ENCODE results near the gene TRA2A. TPM values are rescaled to one million over a fixed set of nuclear protein-coding genes. Genes with fewer than 3 reads are reported as not detected.

Gene TRA2A
- total and polyA plus RNA-seq, 9 of the 15 experiments (the other 6 are each of a cell fraction or from before 2014, with no cell fraction given) = 22.7 to 210 (median 73.9) TPM

DNA sequence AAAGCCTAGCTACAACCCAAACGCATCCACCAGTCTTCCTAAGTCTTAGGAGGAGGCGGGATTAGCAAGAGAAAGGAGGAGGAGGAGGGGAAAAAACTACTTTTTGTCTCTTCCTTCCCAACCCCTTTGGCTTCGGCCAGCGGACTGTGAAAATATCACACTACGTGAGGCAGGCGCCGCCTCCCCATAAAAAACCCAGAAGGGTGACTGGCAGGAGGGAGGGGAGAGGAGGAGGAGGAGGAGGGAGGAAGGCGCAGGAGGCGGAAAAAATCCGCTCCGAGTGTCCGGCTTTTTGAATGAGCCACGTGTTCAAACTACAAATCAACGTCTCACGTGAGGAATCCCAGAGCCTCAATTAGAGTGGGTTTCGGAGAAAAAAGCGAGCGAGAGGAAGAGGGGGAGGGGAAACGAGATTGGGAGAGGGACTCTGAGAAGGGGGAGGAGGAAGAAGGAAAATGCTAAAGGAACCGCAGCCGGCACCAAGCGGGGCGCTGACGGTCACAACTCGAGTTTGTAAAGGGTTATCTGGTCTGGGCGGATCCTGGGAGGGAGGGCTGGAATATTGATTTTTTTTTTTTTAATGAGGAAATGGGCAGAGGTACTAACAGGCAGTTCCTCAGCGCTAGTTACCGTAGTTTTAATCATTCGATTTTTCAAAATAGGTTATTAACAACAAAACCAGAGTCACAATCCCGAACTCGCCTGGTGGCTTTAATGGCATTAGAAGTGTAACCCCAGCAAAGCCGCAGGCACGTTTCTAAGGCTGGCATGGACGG is 61.3 kb downstream of the TRA2A start, which contains the start of gene IGF2BP3 (continued):
- 0 out of 2 replicates have a peak, but pooled peaks have one; percentile 54 for TF ChIP-seq ZKSCAN1 (IDR thresholded peaks at IDR 0.05; ENCODE audit: low read depth, low read length)
- TF ChIP-seq CCNT2 (IDR thresholded peaks at IDR 0.05; ENCODE audit: borderline replicate concordance, extremely low read depth, insufficient read length, low read depth, low read length) = peak; percentile 6
- TF ChIP-seq, protein P1, sequence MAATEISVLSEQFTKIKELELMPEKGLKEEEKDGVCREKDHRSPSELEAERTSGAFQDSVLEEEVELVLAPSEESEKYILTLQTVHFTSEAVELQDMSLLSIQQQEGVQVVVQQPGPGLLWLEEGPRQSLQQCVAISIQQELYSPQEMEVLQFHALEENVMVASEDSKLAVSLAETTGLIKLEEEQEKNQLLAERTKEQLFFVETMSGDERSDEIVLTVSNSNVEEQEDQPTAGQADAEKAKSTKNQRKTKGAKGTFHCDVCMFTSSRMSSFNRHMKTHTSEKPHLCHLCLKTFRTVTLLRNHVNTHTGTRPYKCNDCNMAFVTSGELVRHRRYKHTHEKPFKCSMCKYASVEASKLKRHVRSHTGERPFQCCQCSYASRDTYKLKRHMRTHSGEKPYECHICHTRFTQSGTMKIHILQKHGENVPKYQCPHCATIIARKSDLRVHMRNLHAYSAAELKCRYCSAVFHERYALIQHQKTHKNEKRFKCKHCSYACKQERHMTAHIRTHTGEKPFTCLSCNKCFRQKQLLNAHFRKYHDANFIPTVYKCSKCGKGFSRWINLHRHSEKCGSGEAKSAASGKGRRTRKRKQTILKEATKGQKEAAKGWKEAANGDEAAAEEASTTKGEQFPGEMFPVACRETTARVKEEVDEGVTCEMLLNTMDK (IDR thresholded peaks at IDR 0.05; ENCODE audit: borderline replicate concordance, insufficient read depth, low read depth, low read length, poor library complexity, severe bottlenecking) = no peak
- TF ChIP-seq ZNF23 (CRISPR knock-in tag; IDR thresholded peaks at IDR 0.05) = no peak
- no peak for TF ChIP-seq MXI1 (IDR thresholded peaks at IDR 0.05; ENCODE audit: low read depth, low read length)
- TF ChIP-seq NFXL1 (CRISPR knock-in tag; IDR thresholded peaks at IDR 0.05) = no peak
- peak; percentile 91 for TF ChIP-seq XRCC5 (IDR thresholded peaks at IDR 0.05; ENCODE audit: low read depth, low read length)
- TF ChIP-seq MBD2 (IDR thresholded peaks at IDR 0.05; ENCODE audit: borderline replicate concordance, low read depth) = no peak
- TF ChIP-seq, protein P2, sequence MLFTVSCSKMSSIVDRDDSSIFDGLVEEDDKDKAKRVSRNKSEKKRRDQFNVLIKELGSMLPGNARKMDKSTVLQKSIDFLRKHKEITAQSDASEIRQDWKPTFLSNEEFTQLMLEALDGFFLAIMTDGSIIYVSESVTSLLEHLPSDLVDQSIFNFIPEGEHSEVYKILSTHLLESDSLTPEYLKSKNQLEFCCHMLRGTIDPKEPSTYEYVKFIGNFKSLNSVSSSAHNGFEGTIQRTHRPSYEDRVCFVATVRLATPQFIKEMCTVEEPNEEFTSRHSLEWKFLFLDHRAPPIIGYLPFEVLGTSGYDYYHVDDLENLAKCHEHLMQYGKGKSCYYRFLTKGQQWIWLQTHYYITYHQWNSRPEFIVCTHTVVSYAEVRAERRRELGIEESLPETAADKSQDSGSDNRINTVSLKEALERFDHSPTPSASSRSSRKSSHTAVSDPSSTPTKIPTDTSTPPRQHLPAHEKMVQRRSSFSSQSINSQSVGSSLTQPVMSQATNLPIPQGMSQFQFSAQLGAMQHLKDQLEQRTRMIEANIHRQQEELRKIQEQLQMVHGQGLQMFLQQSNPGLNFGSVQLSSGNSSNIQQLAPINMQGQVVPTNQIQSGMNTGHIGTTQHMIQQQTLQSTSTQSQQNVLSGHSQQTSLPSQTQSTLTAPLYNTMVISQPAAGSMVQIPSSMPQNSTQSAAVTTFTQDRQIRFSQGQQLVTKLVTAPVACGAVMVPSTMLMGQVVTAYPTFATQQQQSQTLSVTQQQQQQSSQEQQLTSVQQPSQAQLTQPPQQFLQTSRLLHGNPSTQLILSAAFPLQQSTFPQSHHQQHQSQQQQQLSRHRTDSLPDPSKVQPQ (CRISPR knock-in tag; IDR thresholded peaks at IDR 0.05; ENCODE audit: borderline replicate concordance) = no peak
- peak in 1 of 2 experiments; percentile 75; a peak in 1 of 4 replicates for TF ChIP-seq TBL1XR1 (IDR thresholded peaks at IDR 0.05; ENCODE audit: low read length in 2 of 2)
- no peak for TF ChIP-seq JUNB (CRISPR knock-in tag; conservative IDR thresholded peaks at IDR 0.05)
- TF ChIP-seq, protein P3, sequence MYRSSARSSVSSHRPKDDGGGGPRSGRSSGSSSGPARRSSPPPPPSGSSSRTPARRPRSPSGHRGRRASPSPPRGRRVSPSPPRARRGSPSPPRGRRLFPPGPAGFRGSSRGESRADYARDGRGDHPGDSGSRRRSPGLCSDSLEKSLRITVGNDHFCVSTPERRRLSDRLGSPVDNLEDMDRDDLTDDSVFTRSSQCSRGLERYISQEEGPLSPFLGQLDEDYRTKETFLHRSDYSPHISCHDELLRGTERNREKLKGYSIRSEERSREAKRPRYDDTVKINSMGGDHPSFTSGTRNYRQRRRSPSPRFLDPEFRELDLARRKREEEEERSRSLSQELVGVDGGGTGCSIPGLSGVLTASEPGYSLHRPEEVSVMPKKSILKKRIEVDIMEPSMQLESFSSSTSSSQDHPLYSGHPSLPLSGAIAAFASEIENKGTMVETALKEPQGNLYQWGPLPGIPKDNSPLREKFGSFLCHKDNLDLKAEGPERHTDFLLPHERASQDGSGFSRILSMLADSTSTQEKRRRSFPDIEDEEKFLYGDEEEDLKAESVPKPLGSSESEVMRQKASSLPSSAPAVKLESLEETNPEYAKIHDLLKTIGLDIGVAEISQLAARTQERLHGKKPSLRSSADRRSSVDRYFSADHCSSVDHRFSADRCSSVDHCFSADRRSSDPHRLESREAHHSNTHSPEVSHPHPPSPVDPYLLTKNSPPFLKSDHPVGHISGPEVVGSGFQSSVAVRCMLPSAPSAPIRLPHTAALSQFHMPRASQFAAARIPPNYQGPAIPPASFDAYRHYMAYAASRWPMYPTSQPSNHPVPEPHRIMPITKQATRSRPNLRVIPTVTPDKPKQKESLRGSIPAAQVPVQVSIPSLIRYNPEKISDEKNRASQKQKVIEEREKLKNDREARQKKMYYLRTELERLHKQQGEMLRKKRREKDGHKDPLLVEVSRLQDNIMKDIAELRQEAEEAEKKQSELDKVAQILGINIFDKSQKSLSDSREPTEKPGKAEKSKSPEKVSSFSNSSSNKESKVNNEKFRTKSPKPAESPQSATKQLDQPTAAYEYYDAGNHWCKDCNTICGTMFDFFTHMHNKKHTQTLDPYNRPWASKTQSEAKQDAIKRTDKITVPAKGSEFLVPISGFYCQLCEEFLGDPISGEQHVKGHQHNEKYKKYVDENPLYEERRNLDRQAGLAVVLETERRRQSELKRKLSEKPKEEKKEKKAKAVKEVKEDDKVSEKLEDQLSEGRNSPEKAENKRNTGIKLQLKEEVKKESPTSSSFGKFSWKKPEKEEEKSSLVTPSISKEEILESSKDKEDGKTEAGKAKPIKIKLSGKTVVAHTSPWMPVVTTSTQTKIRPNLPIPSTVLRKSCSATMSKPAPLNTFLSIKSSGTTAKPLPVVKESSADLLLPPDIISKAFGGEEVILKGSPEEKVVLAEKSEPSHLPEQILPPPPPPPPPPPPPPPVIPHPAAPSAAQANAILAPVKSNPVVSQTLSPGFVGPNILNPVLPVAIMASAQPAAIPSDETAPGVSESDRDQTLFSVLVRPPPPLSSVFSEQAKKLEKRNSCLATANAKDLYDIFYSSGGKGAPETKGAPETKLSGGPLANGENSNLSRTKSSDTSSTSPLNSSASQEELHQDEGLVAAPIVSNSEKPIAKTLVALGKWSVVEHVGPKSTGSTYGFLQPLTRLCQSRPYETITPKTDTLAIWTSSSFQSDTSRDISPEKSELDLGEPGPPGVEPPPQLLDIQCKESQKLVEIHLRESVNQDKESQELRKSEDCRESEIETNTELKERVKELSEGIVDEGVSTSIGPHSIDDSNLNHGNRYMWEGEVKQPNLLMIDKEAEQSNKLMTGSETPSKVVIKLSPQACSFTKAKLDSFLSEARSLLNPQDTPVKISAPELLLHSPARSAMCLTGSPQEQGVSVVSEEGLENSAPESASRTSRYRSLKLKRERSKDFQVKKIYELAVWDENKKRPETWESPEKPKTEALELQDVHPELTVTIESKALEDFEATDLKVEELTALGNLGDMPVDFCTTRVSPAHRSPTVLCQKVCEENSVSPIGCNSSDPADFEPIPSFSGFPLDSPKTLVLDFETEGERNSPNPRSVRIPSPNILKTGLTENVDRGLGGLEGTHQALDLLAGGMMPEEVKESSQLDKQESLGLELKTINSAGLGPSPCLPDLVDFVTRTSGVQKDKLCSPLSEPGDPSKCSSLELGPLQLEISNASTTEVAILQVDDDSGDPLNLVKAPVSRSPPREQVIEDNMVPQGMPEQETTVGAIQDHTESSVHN (IDR thresholded peaks at IDR 0.05; ENCODE audit: borderline replicate concordance in 1 of 2, low read depth in 1 of 2) = peak in 1 of 2 experiments; percentile 91; a peak in 2 of 4 replicates
- no peak for TF ChIP-seq ZFP36 (IDR thresholded peaks at IDR 0.05; ENCODE audit: low read depth, low read length, partially characterized antibody)

Data from K562 (cell line).